Spleen (tissue), 7 donors: ENCODE data around the gene PTPRN2.

ENCODE experiments used
- POLR2A ChIP-seq, 3 donors: fragments of 450-650 bp; IDR thresholded peaks; one replicate each; pipeline ENCODE4 v1.5.1; 2017; ENCODE audit warnings: antibody characterized with exemption in 3 of 3, mild to moderate bottlenecking in 1 of 3
- POLR2AphosphoS5 ChIP-seq, 3 donors: sonication (generic); formaldehyde crosslinking; IDR thresholded peaks; one replicate each; pipeline ENCODE4 v1.5.1; 2017; ENCODE audit warnings: antibody characterized with exemption in 3 of 3
- TF ChIP-seq, protein P1 (sequence below), 11 experiments: fragments of 200-600 bp in 7 of 11; fragments of 450-650 bp in 4 of 11; sonication (generic) in 4 of 11; IDR thresholded peaks in 8 of 11; conservative IDR thresholded peaks in 3 of 11; 1 replicate in 7 of 11; 2 replicates in 4 of 11; pipeline versions ENCODE4 v1.4.0 to v1.8.0; 2016 to 2021; ENCODE audit warnings: antibody characterized with exemption in 11 of 11, inconsistent platforms in 4 of 11, mild to moderate bottlenecking in 1 of 11
- donor health status: DM: no; HTN: no; CAD: no; lungs with moderate emphysema.
- donor health status: DM: no; HTN: no; CAD: no.
- donor health status: DM: no; HTN: no; CAD: no.

DNA sequence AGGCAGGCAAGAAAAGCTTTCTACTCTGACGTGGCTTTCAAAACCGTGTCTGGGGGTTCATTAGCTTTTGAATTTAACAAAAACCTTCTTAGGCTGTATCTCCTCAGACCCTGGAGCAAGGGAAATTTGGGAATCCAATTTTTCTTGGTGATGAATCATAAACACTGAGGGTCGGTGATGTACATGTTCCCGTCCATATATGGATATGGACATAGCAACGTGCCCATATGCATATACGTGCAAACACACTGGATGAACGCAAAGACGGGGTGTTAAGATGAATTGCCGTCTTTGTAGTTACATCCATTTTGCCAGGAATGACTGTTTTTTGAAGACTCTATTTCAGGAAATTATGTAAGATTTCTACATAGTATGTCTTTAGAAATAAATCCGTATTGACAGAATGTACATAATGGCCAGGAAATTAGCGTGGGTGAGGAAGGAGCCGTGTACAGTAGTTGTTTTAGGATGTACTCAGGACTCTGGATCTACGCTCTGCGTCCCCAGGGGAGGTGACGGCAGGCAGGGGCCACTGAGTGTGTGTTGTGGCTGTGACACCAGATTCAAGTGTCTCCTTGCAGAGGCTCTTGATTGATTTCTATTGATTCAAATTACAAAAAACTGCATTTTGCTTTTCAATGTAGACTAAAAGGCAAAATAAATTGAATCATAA lies 1012.6 kb downstream of the PTPRN2 start:
- TF ChIP-seq, protein P1, sequence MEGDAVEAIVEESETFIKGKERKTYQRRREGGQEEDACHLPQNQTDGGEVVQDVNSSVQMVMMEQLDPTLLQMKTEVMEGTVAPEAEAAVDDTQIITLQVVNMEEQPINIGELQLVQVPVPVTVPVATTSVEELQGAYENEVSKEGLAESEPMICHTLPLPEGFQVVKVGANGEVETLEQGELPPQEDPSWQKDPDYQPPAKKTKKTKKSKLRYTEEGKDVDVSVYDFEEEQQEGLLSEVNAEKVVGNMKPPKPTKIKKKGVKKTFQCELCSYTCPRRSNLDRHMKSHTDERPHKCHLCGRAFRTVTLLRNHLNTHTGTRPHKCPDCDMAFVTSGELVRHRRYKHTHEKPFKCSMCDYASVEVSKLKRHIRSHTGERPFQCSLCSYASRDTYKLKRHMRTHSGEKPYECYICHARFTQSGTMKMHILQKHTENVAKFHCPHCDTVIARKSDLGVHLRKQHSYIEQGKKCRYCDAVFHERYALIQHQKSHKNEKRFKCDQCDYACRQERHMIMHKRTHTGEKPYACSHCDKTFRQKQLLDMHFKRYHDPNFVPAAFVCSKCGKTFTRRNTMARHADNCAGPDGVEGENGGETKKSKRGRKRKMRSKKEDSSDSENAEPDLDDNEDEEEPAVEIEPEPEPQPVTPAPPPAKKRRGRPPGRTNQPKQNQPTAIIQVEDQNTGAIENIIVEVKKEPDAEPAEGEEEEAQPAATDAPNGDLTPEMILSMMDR (IDR thresholded peaks at IDR 0.05 in 8 of 11, conservative IDR thresholded peaks at IDR 0.05 in 3 of 11) = no peak
- TF ChIP-seq POLR2A (IDR thresholded peaks at IDR 0.05) (no peak), POLR2AphosphoS5 (IDR thresholded peaks at IDR 0.05) (no peak)
